Body of pancreas (tissue), 4 donors: Measurements from ENCODE around the gene IMMP1L. TPM values are rescaled to one million over a fixed set of nuclear protein-coding genes. Genes with fewer than 3 reads are reported as not detected.

Experiments used
- ATAC-seq: fragments of 150-250 bp; one replicate; pipeline ENCODE4 v1.9.1; 2016
- DNase-seq, 4 donors: peaks; one replicate each; pipeline ENCODE4 v3.0.0-alpha.2; 2019
- H3K27ac ChIP-seq, 4 donors: fragments of 200-600 bp; sonication (generic); 1 replicate in 3 of 4; 2 replicates in 1 of 4; pipeline versions ENCODE4 v1.5.1 to v1.6.1; 2016 to 2019; ENCODE audit warnings: mild to moderate bottlenecking in 1 of 4, mixed read lengths in 1 of 4, moderate library complexity in 1 of 4
- H3K27me3 ChIP-seq, 2 donors: fragments of 200-600 bp; sonication (generic); one replicate each; pipeline ENCODE4 v1.6.0; 2016; ENCODE audit warnings: mild to moderate bottlenecking in 1 of 2
- H3K36me3 ChIP-seq, 2 donors: fragments of 200-600 bp; sonication (generic); replicated peaks in 1 of 2; 2 replicates each; pipeline ENCODE4 v1.5.1; 2016; ENCODE audit warnings: low read depth in 2 of 2; ENCODE audit not compliant: insufficient read depth in 1 of 2
- H3K4me1 ChIP-seq: fragments of 200-600 bp; sonication (generic); one replicate; pipeline ENCODE4 v1.6.0; 2016
- H3K4me3 ChIP-seq, 2 donors: fragments of 200-600 bp; sonication (generic); 1 replicate in 1 of 2; 2 replicates in 1 of 2; pipeline ENCODE4 v1.5.1; 2016 to 2019
- H3K9me3 ChIP-seq, 3 donors: fragments of 200-600 bp; sonication (generic); 1 replicate in 2 of 3; 2 replicates in 1 of 3; pipeline ENCODE4 v1.5.1; 2016
- CTCF ChIP-seq, 7 experiments: fragments of 450-650 bp in 4 of 7; fragments of 200-600 bp in 3 of 7; sonication (generic) in 3 of 7; IDR thresholded peaks; one replicate each; pipeline ENCODE4 v1.5.1; 2016 to 2019; ENCODE audit warnings: antibody characterized with exemption in 7 of 7
- POLR2A ChIP-seq, 3 donors: fragments of 450-650 bp; IDR thresholded peaks; one replicate each; pipeline ENCODE4 v1.6.1; 2016; ENCODE audit warnings: antibody characterized with exemption in 3 of 3, mild to moderate bottlenecking in 2 of 3
- WGBS, 2 donors: methylation state at CpG; one replicate each; pipeline ENCODE4 v1.1.5; 2017; 5-methylcytosine and 5-hydroxymethylcytosine counted together
- intact Hi-C: fragments of 100-400 bp; cut with DNase I; formaldehyde crosslinking; loops from one replicate; pipeline ENCODE4 v1.15.1; 2023
- total RNA-seq, 2 donors: library from RNA; depleted of rRNA; stranded (reverse); fragments of >200 nt; gene quantifications; one replicate each; pipeline ENCODE4 v1.1.0, GENCODE V29; 2016

The IMMP1L gene
- total RNA-seq, 2 donors from 2014 or later = 11.5 to 15.3 TPM

- WGBS, 2 donors = 92 to 100% methylated on average over 1 of the region's 1 CpG
- TF ChIP-seq CTCF (IDR thresholded peaks at IDR 0.05) (no peak), POLR2A (IDR thresholded peaks at IDR 0.05) (no peak)
- H3K36me3 ChIP-seq = no peaks in the 10 kb centered on the region
- H3K4me1 ChIP-seq = no peaks in the 10 kb centered on the region
- intact Hi-C loops = no loop called here
- DNase-seq = no peak
- no peaks in the 10 kb centered on the region for H3K9me3 ChIP-seq
- no peak overlapping the region for H3K27ac ChIP-seq
- no peak overlapping the region for H3K4me3 ChIP-seq
- no peaks in the 10 kb centered on the region for H3K27me3 ChIP-seq
- ATAC-seq = no peak
Observed at GRCh38 chr11:31450841-31451240, 58.6 kb downstream of the IMMP1L start.

GRCh38 chr11:31449040-31449439, 60.4 kb downstream of the IMMP1L start:
- DNase-seq = no peak
- ATAC-seq = no peak
- WGBS, 2 donors = 77 to 84% methylated on average over 2 of the region's 2 CpGs
- H3K36me3 ChIP-seq = no peaks in the 10 kb centered on the region
- no peak for TF ChIP-seq POLR2A (IDR thresholded peaks at IDR 0.05)
- TF ChIP-seq CTCF (IDR thresholded peaks at IDR 0.05) = no peak
- H3K9me3 ChIP-seq = no peaks in the 10 kb centered on the region
- H3K4me3 ChIP-seq = no peak overlapping the region
- no peaks in the 10 kb centered on the region for H3K27me3 ChIP-seq
- no peaks in the 10 kb centered on the region for H3K4me1 ChIP-seq
- no peak overlapping the region for H3K27ac ChIP-seq
- intact Hi-C loops = no loop called here

GRCh38 chr11:31445621-31446020, 63.8 kb downstream of the IMMP1L start:
- 96% methylated on average over 4 of the region's 4 CpGs for WGBS, 2 donors
- Histone ChIP-seq H3K27me3 (no peaks in the 10 kb centered on the region), H3K27ac (no peak overlapping the region), H3K4me1 (no peaks in the 10 kb centered on the region), H3K36me3 (no peaks in the 10 kb centered on the region), H3K4me3 (no peak overlapping the region), H3K9me3 (no peaks in the 10 kb centered on the region)
- no peak for DNase-seq
- intact Hi-C loops = no loop called here
- no peak for TF ChIP-seq POLR2A (IDR thresholded peaks at IDR 0.05)
- no peak for TF ChIP-seq CTCF (IDR thresholded peaks at IDR 0.05)
- ATAC-seq = no peak

- Histone ChIP-seq H3K9me3 (no peaks in the 10 kb centered on the region), H3K4me3 (no peak overlapping the region), H3K4me1 (no peaks in the 10 kb centered on the region), H3K27ac (no peak overlapping the region), H3K27me3 (no peaks in the 10 kb centered on the region), H3K36me3 (no peaks in the 10 kb centered on the region)
- no peak for DNase-seq
- intact Hi-C loops = no loop called here
- ATAC-seq = no peak
- no peak for TF ChIP-seq POLR2A (IDR thresholded peaks at IDR 0.05)
- 96 to 100% methylated on average over 3 of the region's 3 CpGs for WGBS, 2 donors
Observed at GRCh38 chr11:31443802-31444201, 65.6 kb downstream of the IMMP1L start.

- no peak for DNase-seq
- intact Hi-C loops = no loop called here
- ATAC-seq = no peak
- no peaks in the 10 kb centered on the region for H3K27me3 ChIP-seq
- TF ChIP-seq POLR2A (IDR thresholded peaks at IDR 0.05) = no peak
- TF ChIP-seq CTCF (IDR thresholded peaks at IDR 0.05) = no peak
- no peak overlapping the region for H3K27ac ChIP-seq
- no peaks in the 10 kb centered on the region for H3K9me3 ChIP-seq
- H3K36me3 ChIP-seq = no peaks in the 10 kb centered on the region
- H3K4me3 ChIP-seq = no peak overlapping the region
- H3K4me1 ChIP-seq = no peaks in the 10 kb centered on the region
- WGBS, 2 donors = 63 to 73% methylated on average over 2 of the region's 2 CpGs
Observed at GRCh38 chr11:31442086-31442485, 67.3 kb downstream of the IMMP1L start.
